HFFc6 (cell line): ENCODE data around the gene ALG5. TPM values are rescaled to one million over a fixed set of nuclear protein-coding genes. Genes with fewer than 3 reads are reported as not detected.

Experiments used
- DNase-seq: peaks from one replicate; pipeline ENCODE4 v3.0.0-alpha.2; 2018
- H3K27ac Mint-ChIP-seq: 2 replicates; pipeline ENCODE4 v1.8.0; 2020; ENCODE audit warnings: mild to moderate bottlenecking, mixed read lengths
- H3K27me3 Mint-ChIP-seq: 2 replicates; pipeline ENCODE4 v1.8.0; 2021; ENCODE audit warnings: mild to moderate bottlenecking, moderate library complexity, mixed read lengths; ENCODE audit not compliant: insufficient read depth
- H3K36me3 Mint-ChIP-seq: 2 replicates; pipeline ENCODE4 v1.8.0; 2021; ENCODE audit warnings: low read depth, mixed read lengths
- H3K4me1 Mint-ChIP-seq: 2 replicates; pipeline ENCODE4 v1.8.0; 2020; ENCODE audit warnings: low read depth, mixed read lengths
- H3K4me3 Mint-ChIP-seq: 2 replicates; pipeline ENCODE4 v1.8.0; 2020; ENCODE audit warnings: mild to moderate bottlenecking, moderate library complexity, mixed read lengths
- H3K9me3 Mint-ChIP-seq: 2 replicates; pipeline ENCODE4 v1.8.0; 2020; ENCODE audit warnings: mild to moderate bottlenecking, mixed read lengths
- total RNA-seq, 6 experiments: library from RNA; stranded (reverse); fragmentation: NEBNext Ultra II Directional; extraction: Animal tissue kit (Norgen Biotek cat#: 25700); gene quantifications; 2 replicates in 1 of 6; 3 replicates in 5 of 6; pipeline ENCODE4 v1.2.3, GENCODE V29; 2021
- TF ChIP-seq, protein P1 (sequence below): fragments of 200-600 bp; sonication (generic); IDR thresholded peaks from 2 replicates; pipeline ENCODE4 v1.5.0; 2021; ENCODE audit warnings: antibody characterized with exemption, mild to moderate bottlenecking

Gene ALG5
- total RNA-seq, 6 experiments from 2014 or later: 31.0 to 41.9 (median 33.4) TPM

- H3K27ac Mint-ChIP-seq: no peak overlapping the region
- H3K27me3 Mint-ChIP-seq: no peaks in the 10 kb centered on the region
- H3K4me1 Mint-ChIP-seq: no peaks in the 10 kb centered on the region
- no peak overlapping the region for H3K4me3 Mint-ChIP-seq
- DNase-seq: no peak
- H3K36me3 Mint-ChIP-seq: peaks cover 37% of the 10 kb centered on the region
- no peaks in the 10 kb centered on the region for H3K9me3 Mint-ChIP-seq
- TF ChIP-seq, protein P1, sequence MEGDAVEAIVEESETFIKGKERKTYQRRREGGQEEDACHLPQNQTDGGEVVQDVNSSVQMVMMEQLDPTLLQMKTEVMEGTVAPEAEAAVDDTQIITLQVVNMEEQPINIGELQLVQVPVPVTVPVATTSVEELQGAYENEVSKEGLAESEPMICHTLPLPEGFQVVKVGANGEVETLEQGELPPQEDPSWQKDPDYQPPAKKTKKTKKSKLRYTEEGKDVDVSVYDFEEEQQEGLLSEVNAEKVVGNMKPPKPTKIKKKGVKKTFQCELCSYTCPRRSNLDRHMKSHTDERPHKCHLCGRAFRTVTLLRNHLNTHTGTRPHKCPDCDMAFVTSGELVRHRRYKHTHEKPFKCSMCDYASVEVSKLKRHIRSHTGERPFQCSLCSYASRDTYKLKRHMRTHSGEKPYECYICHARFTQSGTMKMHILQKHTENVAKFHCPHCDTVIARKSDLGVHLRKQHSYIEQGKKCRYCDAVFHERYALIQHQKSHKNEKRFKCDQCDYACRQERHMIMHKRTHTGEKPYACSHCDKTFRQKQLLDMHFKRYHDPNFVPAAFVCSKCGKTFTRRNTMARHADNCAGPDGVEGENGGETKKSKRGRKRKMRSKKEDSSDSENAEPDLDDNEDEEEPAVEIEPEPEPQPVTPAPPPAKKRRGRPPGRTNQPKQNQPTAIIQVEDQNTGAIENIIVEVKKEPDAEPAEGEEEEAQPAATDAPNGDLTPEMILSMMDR: no peak
Observed at GRCh38 chr13:37039896-37040295, 40.8 kb upstream of the ALG5 start.

GRCh38 chr13:37037241-37037640 lies 38.1 kb upstream of the ALG5 start:
- Mint-ChIP-seq H3K9me3 (no peaks in the 10 kb centered on the region), H3K36me3 (peaks cover 47% of the 10 kb centered on the region), H3K4me1 (no peaks in the 10 kb centered on the region), H3K27ac (no peak overlapping the region), H3K4me3 (no peak overlapping the region), H3K27me3 (no peaks in the 10 kb centered on the region)
- no peak for DNase-seq
- TF ChIP-seq, protein P1: no peak

GRCh38 chr13:37029617-37030016 lies 30.5 kb upstream of the ALG5 start:
- H3K27ac Mint-ChIP-seq: no peak overlapping the region
- TF ChIP-seq, protein P1: no peak
- H3K27me3 Mint-ChIP-seq: no peaks in the 10 kb centered on the region
- H3K4me1 Mint-ChIP-seq: peaks cover 21% of the 10 kb centered on the region
- no peak for DNase-seq
- no peaks in the 10 kb centered on the region for H3K9me3 Mint-ChIP-seq
- peaks cover 23% of the 10 kb centered on the region for H3K36me3 Mint-ChIP-seq
- H3K4me3 Mint-ChIP-seq: no peak overlapping the region

DNA sequence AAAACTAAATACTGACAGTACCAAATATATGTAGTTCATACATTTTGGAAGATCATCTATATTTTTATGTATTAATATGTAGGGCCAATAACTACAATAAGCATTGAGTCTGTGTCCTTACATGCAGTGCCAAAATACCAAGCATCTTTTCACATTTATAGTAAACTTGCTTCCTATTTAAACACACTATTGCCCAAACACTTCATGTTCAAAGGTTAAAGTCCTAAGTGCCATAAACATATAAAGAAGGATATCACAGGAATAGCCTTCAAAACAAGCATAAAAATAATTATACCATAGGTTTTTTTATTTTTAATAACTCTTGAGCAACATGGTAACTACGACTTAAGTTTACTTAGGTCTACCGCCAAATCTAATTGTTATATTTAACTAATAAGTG lies 28.5 kb upstream of the ALG5 start:
- Mint-ChIP-seq H3K36me3 (peaks cover 22% of the 10 kb centered on the region), H3K4me1 (peaks cover 34% of the 10 kb centered on the region), H3K27ac (no peak overlapping the region), H3K4me3 (no peak overlapping the region), H3K9me3 (no peaks in the 10 kb centered on the region), H3K27me3 (no peaks in the 10 kb centered on the region)
- TF ChIP-seq, protein P1: no peak
- no peak for DNase-seq

- DNase-seq: no peak
- Mint-ChIP-seq H3K27me3 (no peaks in the 10 kb centered on the region), H3K4me1 (peaks cover 34% of the 10 kb centered on the region), H3K36me3 (peaks cover 20% of the 10 kb centered on the region), H3K4me3 (no peak overlapping the region), H3K27ac (no peak overlapping the region), H3K9me3 (no peaks in the 10 kb centered on the region)
- TF ChIP-seq, protein P1: no peak
Observed at GRCh38 chr13:37026771-37027170, 27.6 kb upstream of the ALG5 start.

DNA sequence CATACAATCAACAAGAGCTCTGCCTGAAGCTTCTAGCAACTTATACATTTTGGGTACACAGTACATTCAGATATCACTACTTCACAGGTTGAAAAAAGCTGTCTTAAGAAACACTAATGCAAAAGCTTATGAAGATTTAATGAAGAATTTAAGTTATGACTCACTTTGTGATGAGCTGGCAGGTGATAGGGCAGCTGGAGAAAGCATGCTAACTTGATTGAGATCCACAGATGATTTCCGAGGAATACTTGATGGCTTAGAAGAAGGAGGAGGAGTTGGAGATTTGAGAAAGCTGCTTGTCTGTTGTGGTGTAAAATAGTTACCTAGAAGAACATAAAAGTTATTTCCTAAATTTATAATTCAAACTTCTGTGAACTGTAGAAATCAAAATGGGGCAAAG lies 24.7 kb upstream of the ALG5 start:
- Mint-ChIP-seq H3K9me3 (no peaks in the 10 kb centered on the region), H3K36me3 (peaks cover 20% of the 10 kb centered on the region), H3K4me1 (peaks cover 19% of the 10 kb centered on the region)

More for the DNA sequence above, 24.7 kb upstream of the ALG5 start:
- peak overlapping the region; percentile 20; the same call in 1 of the 2 replicates for H3K4me3 Mint-ChIP-seq
- DNase-seq: peak; percentile 37
- no peaks in the 10 kb centered on the region for H3K27me3 Mint-ChIP-seq
- TF ChIP-seq, protein P1: no peak
- H3K27ac Mint-ChIP-seq: peak overlapping the region; percentile 81
